Ishikawa (cell line): ENCODE results near the gene OR5K4.

Source experiments
- CEBPB ChIP-seq: IDR thresholded peaks from 2 replicates; pipeline ENCODE4 v1.6.1; 2012
- CREB1 ChIP-seq: IDR thresholded peaks from 2 replicates; pipeline ENCODE4 v1.6.1; 2012; ENCODE audit warnings: low read depth
- EGR1 ChIP-seq: IDR thresholded peaks from 2 replicates; pipeline ENCODE4 v1.6.1; 2012
- EP300 ChIP-seq: IDR thresholded peaks from 2 replicates; pipeline ENCODE4 v1.6.1; 2012; ENCODE audit warnings: borderline replicate concordance
- FOXM1 ChIP-seq: IDR thresholded peaks from 2 replicates; pipeline ENCODE4 v1.6.1; 2012; ENCODE audit warnings: low read depth, borderline replicate concordance
- MAX ChIP-seq: IDR thresholded peaks from 2 replicates; pipeline ENCODE4 v1.6.1; 2012
- NFIC ChIP-seq: IDR thresholded peaks from 2 replicates; pipeline ENCODE4 v1.6.1; 2012
- RAD21 ChIP-seq: IDR thresholded peaks from 2 replicates; pipeline ENCODE4 v1.6.1; 2012; ENCODE audit warnings: low read depth
- TAF1 ChIP-seq: IDR thresholded peaks from 2 replicates; pipeline ENCODE4 v1.6.1; 2012; ENCODE audit warnings: low read depth, mild to moderate bottlenecking
- TCF12 ChIP-seq: IDR thresholded peaks from 2 replicates; pipeline ENCODE4 v1.6.1; 2012; ENCODE audit warnings: low read depth
- TEAD4 ChIP-seq: IDR thresholded peaks from 2 replicates; pipeline ENCODE4 v1.6.1; 2012
- USF1 ChIP-seq: IDR thresholded peaks from 2 replicates; pipeline ENCODE4 v1.6.1; 2012
- YY1 ChIP-seq: IDR thresholded peaks from 2 replicates; pipeline ENCODE4 v1.6.1; 2012; ENCODE audit warnings: low read depth
- ZBTB7A ChIP-seq: IDR thresholded peaks from 2 replicates; pipeline ENCODE4 v1.6.1; 2012; ENCODE audit warnings: low read depth
- TF ChIP-seq, protein P1 (sequence below): IDR thresholded peaks from 2 replicates; pipeline ENCODE4 v1.6.1; 2012; ENCODE audit warnings: low read depth, mild to moderate bottlenecking

Gene OR5K4

DNA sequence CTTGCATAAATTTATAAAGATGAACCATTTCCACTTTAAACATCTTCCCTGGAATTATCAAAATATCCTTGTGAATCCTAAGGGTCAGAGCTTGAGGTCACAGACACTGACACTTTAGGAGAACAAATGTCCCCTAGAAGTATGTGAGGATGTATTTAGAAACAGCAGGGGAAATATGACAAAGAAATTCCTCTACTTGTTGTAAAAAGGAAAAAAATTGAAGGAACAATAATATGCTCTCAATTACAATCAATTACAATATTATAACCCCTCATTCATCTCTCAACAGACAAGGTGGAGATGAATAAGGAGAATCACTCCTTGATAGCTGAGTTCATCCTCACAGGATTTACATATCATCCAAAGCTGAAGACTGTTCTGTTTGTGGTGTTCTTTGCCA lies 36.7 kb downstream of the OR5K4 start, which contains the start of gene OR5K3:
Gene OR5K3 (plus strand): TSS at position 301 of the 400 bp plus-strand sequence. CDS start 0 bp downstream, at position 301.
- TF ChIP-seq, protein P1, sequence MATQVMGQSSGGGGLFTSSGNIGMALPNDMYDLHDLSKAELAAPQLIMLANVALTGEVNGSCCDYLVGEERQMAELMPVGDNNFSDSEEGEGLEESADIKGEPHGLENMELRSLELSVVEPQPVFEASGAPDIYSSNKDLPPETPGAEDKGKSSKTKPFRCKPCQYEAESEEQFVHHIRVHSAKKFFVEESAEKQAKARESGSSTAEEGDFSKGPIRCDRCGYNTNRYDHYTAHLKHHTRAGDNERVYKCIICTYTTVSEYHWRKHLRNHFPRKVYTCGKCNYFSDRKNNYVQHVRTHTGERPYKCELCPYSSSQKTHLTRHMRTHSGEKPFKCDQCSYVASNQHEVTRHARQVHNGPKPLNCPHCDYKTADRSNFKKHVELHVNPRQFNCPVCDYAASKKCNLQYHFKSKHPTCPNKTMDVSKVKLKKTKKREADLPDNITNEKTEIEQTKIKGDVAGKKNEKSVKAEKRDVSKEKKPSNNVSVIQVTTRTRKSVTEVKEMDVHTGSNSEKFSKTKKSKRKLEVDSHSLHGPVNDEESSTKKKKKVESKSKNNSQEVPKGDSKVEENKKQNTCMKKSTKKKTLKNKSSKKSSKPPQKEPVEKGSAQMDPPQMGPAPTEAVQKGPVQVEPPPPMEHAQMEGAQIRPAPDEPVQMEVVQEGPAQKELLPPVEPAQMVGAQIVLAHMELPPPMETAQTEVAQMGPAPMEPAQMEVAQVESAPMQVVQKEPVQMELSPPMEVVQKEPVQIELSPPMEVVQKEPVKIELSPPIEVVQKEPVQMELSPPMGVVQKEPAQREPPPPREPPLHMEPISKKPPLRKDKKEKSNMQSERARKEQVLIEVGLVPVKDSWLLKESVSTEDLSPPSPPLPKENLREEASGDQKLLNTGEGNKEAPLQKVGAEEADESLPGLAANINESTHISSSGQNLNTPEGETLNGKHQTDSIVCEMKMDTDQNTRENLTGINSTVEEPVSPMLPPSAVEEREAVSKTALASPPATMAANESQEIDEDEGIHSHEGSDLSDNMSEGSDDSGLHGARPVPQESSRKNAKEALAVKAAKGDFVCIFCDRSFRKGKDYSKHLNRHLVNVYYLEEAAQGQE = no peak
- no peak for TF ChIP-seq TAF1
- no peak for TF ChIP-seq MAX
- TF ChIP-seq CEBPB = no peak
- TF ChIP-seq CREB1 = no peak
- TF ChIP-seq ZBTB7A = no peak
- no peak for TF ChIP-seq EP300
- no peak for TF ChIP-seq TEAD4
- no peak for TF ChIP-seq YY1

DNA sequence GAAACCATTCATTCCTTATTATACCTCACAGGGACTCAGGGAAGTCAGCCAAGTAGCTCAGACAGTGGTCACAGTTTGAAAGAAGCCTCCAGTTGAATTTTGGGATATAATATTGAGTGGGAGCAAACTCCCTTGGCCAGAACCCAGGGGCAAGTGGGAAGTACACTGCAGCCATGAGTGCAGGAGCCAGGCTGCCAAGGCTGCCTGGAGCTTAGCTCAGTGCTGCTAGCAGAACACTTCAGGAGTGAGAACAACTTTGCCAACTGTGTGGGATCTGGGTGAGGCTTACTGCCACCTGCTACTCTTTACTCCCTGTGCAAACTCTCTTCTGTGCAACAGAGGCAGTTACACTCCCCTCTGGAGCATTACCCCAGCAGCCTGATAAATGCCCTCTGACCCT lies 41.4 kb downstream of the OR5K4 start:
- TF ChIP-seq USF1 (no peak), MAX (no peak), NFIC (no peak), CEBPB (no peak), FOXM1 (no peak), TCF12 (no peak), EGR1 (no peak), TAF1 (no peak), EP300 (no peak), YY1 (no peak), RAD21 (no peak), ZBTB7A (no peak), TEAD4 (no peak), CREB1 (no peak)
- TF ChIP-seq, protein P1 = no peak

DNA sequence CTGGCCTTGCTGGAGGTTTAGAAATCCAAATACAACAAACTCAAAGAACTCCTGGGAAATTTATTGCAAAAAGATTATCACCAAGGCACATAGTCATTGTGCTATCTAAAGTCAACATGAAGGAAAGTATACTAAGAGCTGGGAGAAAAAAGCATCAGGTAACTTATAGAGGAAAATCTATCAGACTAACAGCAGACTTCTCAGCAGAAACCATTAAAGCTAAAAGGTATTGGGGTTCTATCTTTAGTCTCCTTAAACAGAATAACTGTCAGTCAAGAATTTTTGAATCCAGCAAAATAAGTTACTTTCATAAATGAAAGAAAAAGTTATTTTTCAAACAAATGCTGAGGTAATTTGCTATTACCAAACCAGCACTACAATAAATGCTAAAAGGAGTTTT lies 44.9 kb downstream of the OR5K4 start:
- TF ChIP-seq MAX (no peak), TAF1 (no peak), YY1 (no peak), FOXM1 (no peak), NFIC (no peak), EP300 (no peak), CREB1 (no peak), USF1 (no peak), CEBPB (no peak), EGR1 (no peak), TEAD4 (no peak), RAD21 (no peak), TCF12 (no peak), ZBTB7A (no peak)
- TF ChIP-seq, protein P1 = no peak

- no peak for TF ChIP-seq EGR1
- no peak for TF ChIP-seq TAF1
- no peak for TF ChIP-seq RAD21
- no peak for TF ChIP-seq TEAD4
- no peak for TF ChIP-seq USF1
- no peak for TF ChIP-seq TCF12
- TF ChIP-seq, protein P1 = no peak
- TF ChIP-seq ZBTB7A = no peak
- TF ChIP-seq CEBPB = no peak
- TF ChIP-seq CREB1 = no peak
- TF ChIP-seq EP300 = no peak
- no peak for TF ChIP-seq YY1
- no peak for TF ChIP-seq NFIC
- no peak for TF ChIP-seq FOXM1
- TF ChIP-seq MAX = no peak
Observed at GRCh38 chr3:98402507-98402906, 48.9 kb downstream of the OR5K4 start.
